UCSD-AML1 (cell line): ENCODE measurements around the gene CNPY3.
A peak's percentile ranks its signal among the peaks of the same experiment; 100 is the strongest.

Experiments
- DNase-seq: peaks from one replicate; lab custom pipeline; 2025; ENCODE audit not compliant: unreplicated experiment; lab: John Stamatoyannopoulos, UW

The CNPY3 gene

GRCh38 chr6:42978839-42979522 lies 49.7 kb downstream of the CNPY3 start, which contains the start of gene PEX6:
Gene PEX6 (minus strand): TSS chr6:42979181. CDS start chr6:42979150, 31 bp downstream.
- DNase-seq, result peak; percentile 91

- DNase-seq, result no peak
Observed at GRCh38 chr6:42979523-42980177, 50.4 kb downstream of the CNPY3 start.

- no peak for DNase-seq
Observed at GRCh38 chr6:42981836-42982235, 52.6 kb downstream of the CNPY3 start.

GRCh38 chr6:42984001-42984923 lies 55.0 kb downstream of the CNPY3 start, which contains the start of gene PPP2R5D:
Gene PPP2R5D (plus strand): TSS chr6:42984570. CDS start chr6:42984678, 108 bp downstream.
- DNase-seq, result peak; percentile 96

GRCh38 chr6:42984924-42985475 lies 55.7 kb downstream of the CNPY3 start:
- DNase-seq, result no peak

GRCh38 chr6:42987533-42988451 lies 58.5 kb downstream of the CNPY3 start:
- DNase-seq, result no peak

- no peak for DNase-seq
Observed at GRCh38 chr6:42988486-42989020, 59.3 kb downstream of the CNPY3 start.
